ENCODE measurements around the gene RALB.
A peak's percentile ranks its signal among the peaks of the same experiment; 100 is the strongest.

RALB gene

GRCh38 chr2:120331903-120332302 is 79.3 kb downstream of the RALB start:
- H3K4me1 ChIP-seq (ENCODE audit: control insufficient read depth, insufficient read depth, low read length) = no peaks in the 10 kb centered on the region
- H3K36me3 ChIP-seq (ENCODE audit: control insufficient read depth in 2 of 2, insufficient read depth in 1 of 2, low read length in 2 of 2) = no peaks in the 10 kb centered on the region
- CTCF ChIA-PET = interaction anchor here (1.1 to 1.2 kb wide), 2 partner anchors 11 to 345 kb away, joined by 3 to 8 read pairs; no protein-coding TSS in a partner anchor
- H3K4me3 ChIP-seq (ENCODE audit: low read depth, low read length) = no peak overlapping the region
- POLR2A ChIA-PET = no interaction called here
- no peaks in the 10 kb centered on the region for H3K9me3 ChIP-seq (ENCODE audit: control insufficient read depth, insufficient read depth, low read depth, low read length)
- TF ChIP-seq ZFHX2 (tag by site-specific recombination; conservative IDR thresholded peaks at IDR 0.05) (no peak), ZNF169 (tag by site-specific recombination; IDR thresholded peaks at IDR 0.05) (no peak), PRDM1 (tag by site-specific recombination; IDR thresholded peaks at IDR 0.05) (no peak), ZNF645 (tag by site-specific recombination; IDR thresholded peaks at IDR 0.05) (no peak), BCL6B (tag by site-specific recombination; IDR thresholded peaks at IDR 0.05) (no peak), ZNF558 (tag by site-specific recombination; IDR thresholded peaks at IDR 0.05) (no peak), ZBTB7A (tag by site-specific recombination; IDR thresholded peaks at IDR 0.05; ENCODE audit: low read depth) (no peak), HIC1 (tag by site-specific recombination; IDR thresholded peaks at IDR 0.05) (no peak), ZNF629 (tag by site-specific recombination; IDR thresholded peaks at IDR 0.05) (no peak), ZBTB1 (tag by site-specific recombination; IDR thresholded peaks at IDR 0.05) (no peak)
- no peak overlapping the region for H3K27ac ChIP-seq (ENCODE audit: extremely low read depth, low read depth, low read length)

GRCh38 chr2:120332384-120332783 is 79.7 kb downstream of the RALB start:
- TF ChIP-seq PATZ1 (tag by site-specific recombination; IDR thresholded peaks at IDR 0.05) = no peak
- TF ChIP-seq ZNF510 (tag by site-specific recombination; IDR thresholded peaks at IDR 0.05; ENCODE audit: insufficient replicate concordance) = no peak
- TF ChIP-seq ZNF48 (tag by site-specific recombination; IDR thresholded peaks at IDR 0.05) = no peak
- TF ChIP-seq ZNF155 (tag by site-specific recombination; IDR thresholded peaks at IDR 0.05) = no peak
- TF ChIP-seq ZFP69B (tag by site-specific recombination; IDR thresholded peaks at IDR 0.05) = no peak
- no peaks in the 10 kb centered on the region for H3K4me1 ChIP-seq (ENCODE audit: control insufficient read depth, insufficient read depth, low read length)
- ChIA-PET CTCF (interaction anchor here (1.1 to 1.2 kb wide), 2 partner anchors 11 to 344 kb away, joined by 3 to 8 read pairs; no protein-coding TSS in a partner anchor), POLR2A (no interaction called here)
- no peaks in the 10 kb centered on the region for H3K36me3 ChIP-seq (ENCODE audit: control insufficient read depth in 2 of 2, insufficient read depth in 1 of 2, low read length in 2 of 2)
- H3K27ac ChIP-seq (ENCODE audit: extremely low read depth, low read depth, low read length) = no peak overlapping the region
- H3K4me3 ChIP-seq (ENCODE audit: low read depth, low read length) = no peak overlapping the region
- no peaks in the 10 kb centered on the region for H3K9me3 ChIP-seq (ENCODE audit: control insufficient read depth, insufficient read depth, low read depth, low read length)

GRCh38 chr2:120334068-120334467 is 81.4 kb downstream of the RALB start:
- no peaks in the 10 kb centered on the region for H3K36me3 ChIP-seq (ENCODE audit: control insufficient read depth in 2 of 2, insufficient read depth in 1 of 2, low read length in 2 of 2)

More at GRCh38 chr2:120334068-120334467, 81.4 kb downstream of the RALB start:
- peak; percentile 72 for TF ChIP-seq SETDB1 (IDR thresholded peaks at IDR 0.05; ENCODE audit: insufficient read length, low read length)
- no peak for TF ChIP-seq ZNF24 (tag by site-specific recombination; IDR thresholded peaks at IDR 0.05)
- H3K9me3 ChIP-seq (ENCODE audit: control insufficient read depth, insufficient read depth, low read depth, low read length) = no peaks in the 10 kb centered on the region
- no peaks in the 10 kb centered on the region for H3K4me1 ChIP-seq (ENCODE audit: control insufficient read depth, insufficient read depth, low read length)
- ChIA-PET POLR2A (no interaction called here), CTCF (interaction anchor here (0.8 to 1.0 kb wide), 3 partner anchors 9 to 218 kb away, joined by 3 to 6 read pairs (median 3); no protein-coding TSS in a partner anchor)
- no peak overlapping the region for H3K27ac ChIP-seq (ENCODE audit: extremely low read depth, low read depth, low read length)
- no peak overlapping the region for H3K4me3 ChIP-seq (ENCODE audit: low read depth, low read length)

All from HEK293 (cell line).